ENCODE measurements around the gene PCNP. TPM values are rescaled to one million over a fixed set of nuclear protein-coding genes. Genes with fewer than 3 reads are reported as not detected.

Gene PCNP
- total and polyA plus RNA-seq, 2 donors (not counting 3 experiments of a cell fraction or from before 2014, with no cell fraction given), result 22.7 to 137 TPM

DNA sequence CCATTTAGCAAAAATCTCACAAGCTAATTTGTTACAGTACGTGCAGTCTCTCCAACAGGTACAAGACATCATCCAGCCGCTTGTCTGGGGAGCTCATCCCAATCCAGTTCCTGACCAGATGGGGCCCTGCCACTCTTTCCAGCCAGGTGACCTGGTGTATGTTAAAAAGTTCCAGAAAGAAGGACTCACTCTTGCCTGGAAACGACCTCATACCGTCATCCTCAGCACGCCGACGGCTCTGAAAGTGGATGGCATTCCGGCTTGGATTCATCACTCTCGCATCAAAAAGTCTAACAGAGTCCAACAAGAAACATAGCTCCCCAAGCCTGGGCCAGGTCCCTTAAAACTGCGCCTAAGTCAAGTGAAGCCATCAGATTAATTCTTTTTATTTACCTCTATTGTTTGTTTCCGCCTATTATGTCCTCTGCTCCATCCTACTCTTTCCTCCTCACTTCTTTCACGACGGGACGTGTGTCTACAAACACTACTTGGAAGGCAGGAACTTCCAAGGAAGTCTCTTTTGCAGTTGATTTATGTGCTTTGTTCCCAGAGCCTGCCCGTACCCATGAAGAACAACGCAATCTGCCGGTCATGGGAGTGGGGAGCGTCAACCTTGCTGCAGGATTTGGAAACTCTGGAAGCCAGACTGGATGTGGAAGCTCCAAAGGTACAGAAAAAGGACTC is 65.4 kb downstream of the PCNP start:
- TF ChIP-seq JUN (IDR thresholded peaks at IDR 0.05; ENCODE audit: borderline replicate concordance, insufficient read depth, insufficient read length, low read depth), result no peak
- no peak for TF ChIP-seq MAX (IDR thresholded peaks at IDR 0.05; ENCODE audit: insufficient read depth, insufficient read length)
- no peak for TF ChIP-seq POLR2AphosphoS5 (IDR thresholded peaks at IDR 0.05; ENCODE audit: insufficient read depth, low read depth, low read length)
- no peak for TF ChIP-seq POLR2A (IDR thresholded peaks at IDR 0.05; ENCODE audit: low read depth, low read length)
- no peak for TF ChIP-seq EZH2 (IDR thresholded peaks at IDR 0.05; ENCODE audit: borderline replicate concordance, low read depth, low read length, severe bottlenecking)
- no peak for TF ChIP-seq MYC (IDR thresholded peaks at IDR 0.05; ENCODE audit: low read depth, low read length)
- TF ChIP-seq FOS (IDR thresholded peaks at IDR 0.05; ENCODE audit: borderline replicate concordance, insufficient read depth, low read length), result no peak
- TF ChIP-seq, protein P1, sequence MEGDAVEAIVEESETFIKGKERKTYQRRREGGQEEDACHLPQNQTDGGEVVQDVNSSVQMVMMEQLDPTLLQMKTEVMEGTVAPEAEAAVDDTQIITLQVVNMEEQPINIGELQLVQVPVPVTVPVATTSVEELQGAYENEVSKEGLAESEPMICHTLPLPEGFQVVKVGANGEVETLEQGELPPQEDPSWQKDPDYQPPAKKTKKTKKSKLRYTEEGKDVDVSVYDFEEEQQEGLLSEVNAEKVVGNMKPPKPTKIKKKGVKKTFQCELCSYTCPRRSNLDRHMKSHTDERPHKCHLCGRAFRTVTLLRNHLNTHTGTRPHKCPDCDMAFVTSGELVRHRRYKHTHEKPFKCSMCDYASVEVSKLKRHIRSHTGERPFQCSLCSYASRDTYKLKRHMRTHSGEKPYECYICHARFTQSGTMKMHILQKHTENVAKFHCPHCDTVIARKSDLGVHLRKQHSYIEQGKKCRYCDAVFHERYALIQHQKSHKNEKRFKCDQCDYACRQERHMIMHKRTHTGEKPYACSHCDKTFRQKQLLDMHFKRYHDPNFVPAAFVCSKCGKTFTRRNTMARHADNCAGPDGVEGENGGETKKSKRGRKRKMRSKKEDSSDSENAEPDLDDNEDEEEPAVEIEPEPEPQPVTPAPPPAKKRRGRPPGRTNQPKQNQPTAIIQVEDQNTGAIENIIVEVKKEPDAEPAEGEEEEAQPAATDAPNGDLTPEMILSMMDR (IDR thresholded peaks at IDR 0.05; ENCODE audit: extremely low read depth in 1 of 2, insufficient read depth in 1 of 2, low read depth in 1 of 2, low read length in 2 of 2), result no peak
- TF ChIP-seq GATA2 (IDR thresholded peaks at IDR 0.05; ENCODE audit: insufficient read depth, insufficient read length, low read depth, low read length), result no peak
- CTCF ChIA-PET, result interaction anchor here (1.7 to 1.8 kb wide), 2 partner anchors 444 to 1177 kb away, joined by 3 to 6 read pairs; no protein-coding TSS in a partner anchor
- no peaks in the 10 kb centered on the region for H3K9me3 ChIP-seq (replicated peaks; ENCODE audit: control insufficient read depth, insufficient read depth, low read length)
- no peak overlapping the region for H3K27ac ChIP-seq (ENCODE audit: insufficient read depth, low read depth, low read length)
- H3K4me3 ChIP-seq (replicated peaks in 1 of 3; ENCODE audit: insufficient read depth in 1 of 3, low read depth in 1 of 3, low read length in 3 of 3), result no peak overlapping the region
- H3K79me2 ChIP-seq (ENCODE audit: control insufficient read depth, insufficient read depth, low read length), result no peaks in the 10 kb centered on the region
- no peaks in the 10 kb centered on the region for H3K36me3 ChIP-seq (ENCODE audit: control insufficient read depth in 2 of 2, extremely low read depth in 1 of 2, insufficient read depth in 2 of 2, low read length in 2 of 2)
- H3K9me1 ChIP-seq (replicated peaks; ENCODE audit: control insufficient read depth, extremely low read depth, insufficient read depth, low read length), result no peaks in the 10 kb centered on the region
- BruUV-seq (replicated peaks), result no TSS peak
- H4K20me1 ChIP-seq (replicated peaks; ENCODE audit: control insufficient read depth, extremely low read depth, insufficient read depth, low read length), result no peaks in the 10 kb centered on the region
- dilution Hi-C loops (cut with MboI; ENCODE audit: extremely low pct_ligation_motif_present, low sequenced_read_pairs) (no loop called here), intact Hi-C loops (cut with micrococcal nuclease) (loop anchor here (5.0 to 10.0 kb wide), 2 partner anchors 257 to 1175 kb away; no protein-coding TSS in a partner anchor)
- POLR2A ChIA-PET, result no interaction called here
- no peak for FAIRE-seq
- no peaks in the 10 kb centered on the region for H3K27me3 ChIP-seq (ENCODE audit: control insufficient read depth in 2 of 2, insufficient read depth in 2 of 2, low read length in 2 of 2)
- no peak overlapping the region for H3K9ac ChIP-seq (replicated peaks; ENCODE audit: extremely low read depth, insufficient read depth, low read length)
- no peak for DNase-seq (ENCODE audit: low read depth, low spot score)
- peaks cover 8% of the 10 kb centered on the region for H3K4me1 ChIP-seq (ENCODE audit: control insufficient read depth, extremely low read depth, insufficient read depth, low read length)
- H3K4me2 ChIP-seq (ENCODE audit: insufficient read depth, low read length), result no peak overlapping the region
- no peak overlapping the region for H2AFZ ChIP-seq (ENCODE audit: low read depth, low read length)
